ENCODE measurements around the gene FBXO42. TPM values are rescaled to one million over a fixed set of nuclear protein-coding genes. Genes with fewer than 3 reads are reported as not detected.

The FBXO42 gene
- total and polyA plus RNA-seq, 2 experiments from 2014 or later: 6.0 to 20.7 TPM

DNA sequence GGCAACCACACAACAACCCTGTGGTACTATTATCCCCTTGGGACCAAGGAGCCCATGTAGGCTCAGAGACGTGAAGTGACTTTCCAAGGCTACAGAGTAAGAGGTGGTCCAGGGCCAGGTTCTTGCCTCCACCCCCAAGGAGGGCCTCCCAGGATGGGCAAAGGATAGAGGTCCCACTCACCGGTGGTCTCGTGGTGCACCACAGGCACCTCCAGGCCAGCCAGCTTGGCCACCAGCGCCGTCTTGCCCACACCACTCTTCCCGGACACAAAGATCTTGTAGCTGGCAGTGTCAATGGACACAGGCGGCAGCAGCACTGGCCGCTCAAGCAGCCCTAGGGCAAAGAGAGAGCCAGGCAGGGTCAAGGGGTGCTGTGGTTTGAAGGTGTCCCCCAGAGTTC, 118.8 kb downstream of the FBXO42 start (continued):
- TF ChIP-seq, protein P1, sequence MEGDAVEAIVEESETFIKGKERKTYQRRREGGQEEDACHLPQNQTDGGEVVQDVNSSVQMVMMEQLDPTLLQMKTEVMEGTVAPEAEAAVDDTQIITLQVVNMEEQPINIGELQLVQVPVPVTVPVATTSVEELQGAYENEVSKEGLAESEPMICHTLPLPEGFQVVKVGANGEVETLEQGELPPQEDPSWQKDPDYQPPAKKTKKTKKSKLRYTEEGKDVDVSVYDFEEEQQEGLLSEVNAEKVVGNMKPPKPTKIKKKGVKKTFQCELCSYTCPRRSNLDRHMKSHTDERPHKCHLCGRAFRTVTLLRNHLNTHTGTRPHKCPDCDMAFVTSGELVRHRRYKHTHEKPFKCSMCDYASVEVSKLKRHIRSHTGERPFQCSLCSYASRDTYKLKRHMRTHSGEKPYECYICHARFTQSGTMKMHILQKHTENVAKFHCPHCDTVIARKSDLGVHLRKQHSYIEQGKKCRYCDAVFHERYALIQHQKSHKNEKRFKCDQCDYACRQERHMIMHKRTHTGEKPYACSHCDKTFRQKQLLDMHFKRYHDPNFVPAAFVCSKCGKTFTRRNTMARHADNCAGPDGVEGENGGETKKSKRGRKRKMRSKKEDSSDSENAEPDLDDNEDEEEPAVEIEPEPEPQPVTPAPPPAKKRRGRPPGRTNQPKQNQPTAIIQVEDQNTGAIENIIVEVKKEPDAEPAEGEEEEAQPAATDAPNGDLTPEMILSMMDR (conservative IDR thresholded peaks at IDR 0.05; ENCODE audit: low read depth in 2 of 2): no peak
- TF ChIP-seq ZNF462 (CRISPR knock-in tag; IDR thresholded peaks at IDR 0.05) (no peak), ZNF114 (CRISPR knock-in tag; IDR thresholded peaks at IDR 0.05) (no peak)

DNA sequence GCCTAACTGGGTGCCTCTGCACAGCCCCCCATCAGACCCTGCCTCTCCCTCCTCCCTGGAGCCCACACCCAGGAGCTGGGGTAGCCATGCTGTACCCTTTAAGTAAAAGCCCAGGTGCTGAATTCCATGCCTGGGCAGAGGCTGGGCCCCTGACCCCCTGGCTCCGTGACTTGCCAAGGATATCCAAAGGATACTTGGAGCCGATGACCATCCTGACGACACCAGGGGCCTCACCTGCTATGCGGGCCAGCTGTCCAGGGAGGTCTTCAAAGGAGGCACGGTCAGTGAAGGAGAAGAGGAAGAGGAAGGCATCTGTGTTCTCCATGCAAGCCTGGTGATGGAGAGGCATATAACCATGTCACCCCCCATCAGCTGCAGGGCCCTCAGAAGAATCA, 120.0 kb downstream of the FBXO42 start:
- peaks cover 14% of the 10 kb centered on the region; the same call in 1 of the 2 replicates for H3K4me1 ChIP-seq (ENCODE audit: insufficient read depth)
- no peak overlapping the region for H3K4me2 ChIP-seq
- no peak overlapping the region for H2AFZ ChIP-seq
- no peak for DNase-seq (ENCODE audit: low spot score)
- ATAC-seq: no peak
- H3K36me3 ChIP-seq (ENCODE audit: insufficient read depth): no peaks in the 10 kb centered on the region
- Mint-ChIP-seq H3K27me3 (ENCODE audit: insufficient read depth, low read depth, poor library complexity) (peaks cover 29% of the 10 kb centered on the region), H3K4me3 (no peak overlapping the region), H3K36me3 (ENCODE audit: low read depth) (no peaks in the 10 kb centered on the region), H3K27ac (no peak overlapping the region), H3K4me1 (peaks cover 20% of the 10 kb centered on the region), H3K9me3 (no peaks in the 10 kb centered on the region)
- H3K9me2 ChIP-seq (ENCODE audit: insufficient read depth): no peaks in the 10 kb centered on the region
- H3K4me3 ChIP-seq: no peak overlapping the region
- H3K27ac ChIP-seq (ENCODE audit: low read depth): no peak overlapping the region
- H3K79me2 ChIP-seq (replicated peaks; ENCODE audit: insufficient read depth): no peaks in the 10 kb centered on the region
- H3F3A ChIP-seq (replicated peaks; ENCODE audit: low read depth): peaks cover 13% of the 10 kb centered on the region
- peaks cover 29% of the 10 kb centered on the region for H3K27me3 ChIP-seq (ENCODE audit: insufficient read depth)
- no peaks in the 10 kb centered on the region; the same call in 1 of the 2 replicates for H4K20me1 ChIP-seq (replicated peaks; ENCODE audit: insufficient read depth)
- TF ChIP-seq, protein P1 (conservative IDR thresholded peaks at IDR 0.05; ENCODE audit: low read depth in 2 of 2): no peak
- TF ChIP-seq ZNF331 (CRISPR knock-in tag; IDR thresholded peaks at IDR 0.05; ENCODE audit: low read depth) (no peak), NANOG (IDR thresholded peaks at IDR 0.05; ENCODE audit: borderline replicate concordance) (no peak), STAT1 (IDR thresholded peaks at IDR 0.05; ENCODE audit: unreplicated experiment) (no peak), CREB1 (CRISPR knock-in tag; IDR thresholded peaks at IDR 0.05; ENCODE audit: low read depth) (no peak), EZH2phosphoT487 (IDR thresholded peaks at IDR 0.05; ENCODE audit: unreplicated experiment) (no peak), ZNF114 (CRISPR knock-in tag; IDR thresholded peaks at IDR 0.05) (no peak)
- TF ChIP-seq, protein P2, sequence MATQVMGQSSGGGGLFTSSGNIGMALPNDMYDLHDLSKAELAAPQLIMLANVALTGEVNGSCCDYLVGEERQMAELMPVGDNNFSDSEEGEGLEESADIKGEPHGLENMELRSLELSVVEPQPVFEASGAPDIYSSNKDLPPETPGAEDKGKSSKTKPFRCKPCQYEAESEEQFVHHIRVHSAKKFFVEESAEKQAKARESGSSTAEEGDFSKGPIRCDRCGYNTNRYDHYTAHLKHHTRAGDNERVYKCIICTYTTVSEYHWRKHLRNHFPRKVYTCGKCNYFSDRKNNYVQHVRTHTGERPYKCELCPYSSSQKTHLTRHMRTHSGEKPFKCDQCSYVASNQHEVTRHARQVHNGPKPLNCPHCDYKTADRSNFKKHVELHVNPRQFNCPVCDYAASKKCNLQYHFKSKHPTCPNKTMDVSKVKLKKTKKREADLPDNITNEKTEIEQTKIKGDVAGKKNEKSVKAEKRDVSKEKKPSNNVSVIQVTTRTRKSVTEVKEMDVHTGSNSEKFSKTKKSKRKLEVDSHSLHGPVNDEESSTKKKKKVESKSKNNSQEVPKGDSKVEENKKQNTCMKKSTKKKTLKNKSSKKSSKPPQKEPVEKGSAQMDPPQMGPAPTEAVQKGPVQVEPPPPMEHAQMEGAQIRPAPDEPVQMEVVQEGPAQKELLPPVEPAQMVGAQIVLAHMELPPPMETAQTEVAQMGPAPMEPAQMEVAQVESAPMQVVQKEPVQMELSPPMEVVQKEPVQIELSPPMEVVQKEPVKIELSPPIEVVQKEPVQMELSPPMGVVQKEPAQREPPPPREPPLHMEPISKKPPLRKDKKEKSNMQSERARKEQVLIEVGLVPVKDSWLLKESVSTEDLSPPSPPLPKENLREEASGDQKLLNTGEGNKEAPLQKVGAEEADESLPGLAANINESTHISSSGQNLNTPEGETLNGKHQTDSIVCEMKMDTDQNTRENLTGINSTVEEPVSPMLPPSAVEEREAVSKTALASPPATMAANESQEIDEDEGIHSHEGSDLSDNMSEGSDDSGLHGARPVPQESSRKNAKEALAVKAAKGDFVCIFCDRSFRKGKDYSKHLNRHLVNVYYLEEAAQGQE (IDR thresholded peaks at IDR 0.05; ENCODE audit: unreplicated experiment): no peak
- TF ChIP-seq, protein P3, sequence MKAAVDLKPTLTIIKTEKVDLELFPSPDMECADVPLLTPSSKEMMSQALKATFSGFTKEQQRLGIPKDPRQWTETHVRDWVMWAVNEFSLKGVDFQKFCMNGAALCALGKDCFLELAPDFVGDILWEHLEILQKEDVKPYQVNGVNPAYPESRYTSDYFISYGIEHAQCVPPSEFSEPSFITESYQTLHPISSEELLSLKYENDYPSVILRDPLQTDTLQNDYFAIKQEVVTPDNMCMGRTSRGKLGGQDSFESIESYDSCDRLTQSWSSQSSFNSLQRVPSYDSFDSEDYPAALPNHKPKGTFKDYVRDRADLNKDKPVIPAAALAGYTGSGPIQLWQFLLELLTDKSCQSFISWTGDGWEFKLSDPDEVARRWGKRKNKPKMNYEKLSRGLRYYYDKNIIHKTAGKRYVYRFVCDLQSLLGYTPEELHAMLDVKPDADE (IDR thresholded peaks at IDR 0.05): no peak
